DMS53 treated with DMSO at 0.1 percent for 48 hours (cell line): ENCODE results near the gene TMEM178B.

ENCODE experiments used
- DNase-seq: peaks from one replicate; lab custom pipeline; 2025; ENCODE audit not compliant: unreplicated experiment; lab: John Stamatoyannopoulos, UW

TMEM178B gene

DNA sequence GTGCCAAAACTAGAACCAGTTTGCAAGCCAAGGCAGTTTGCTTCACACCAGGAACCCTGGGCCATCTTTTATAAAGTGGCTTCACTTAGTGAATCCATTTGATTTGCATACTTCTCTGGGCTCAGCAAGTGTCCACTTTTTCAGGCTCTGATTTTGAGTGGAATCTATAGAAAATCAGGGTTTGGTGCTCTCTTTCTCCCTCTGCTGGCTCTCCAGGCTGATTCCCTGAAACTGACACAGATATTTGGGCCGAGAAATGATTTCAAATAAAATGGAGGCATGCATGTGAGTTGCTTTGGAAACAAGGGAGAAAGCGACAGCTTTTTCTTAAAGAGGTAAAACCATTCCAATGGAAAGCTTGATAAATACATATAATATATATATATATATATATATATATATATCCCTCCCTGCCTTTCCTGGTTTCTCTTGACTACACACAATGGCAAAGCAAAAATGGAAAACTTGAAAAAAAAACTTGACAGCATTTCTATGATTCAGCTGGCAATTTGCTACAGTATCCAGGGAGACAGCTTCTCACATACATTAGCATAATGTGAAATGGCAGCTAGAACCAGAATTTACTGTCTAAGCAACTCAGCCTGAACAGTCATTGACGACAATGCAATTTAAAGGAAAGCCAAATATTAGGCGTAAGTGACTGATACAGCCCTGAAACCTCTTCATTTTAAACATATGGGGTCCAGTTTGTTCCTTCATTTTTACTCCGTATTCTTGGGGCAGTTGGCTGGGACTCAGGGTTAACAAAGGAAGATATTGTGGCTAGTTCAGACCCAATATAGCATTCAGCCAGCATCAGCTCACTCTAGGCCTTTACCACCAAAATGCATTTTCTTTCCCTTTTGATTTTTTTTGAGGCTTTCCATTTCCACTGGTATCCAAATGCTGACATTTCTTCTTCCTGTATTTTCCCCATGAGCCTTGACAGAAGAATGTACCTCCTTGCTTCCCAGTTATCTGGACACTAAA lies 188.5 kb downstream of the TMEM178B start:
- no peak for DNase-seq

DNA sequence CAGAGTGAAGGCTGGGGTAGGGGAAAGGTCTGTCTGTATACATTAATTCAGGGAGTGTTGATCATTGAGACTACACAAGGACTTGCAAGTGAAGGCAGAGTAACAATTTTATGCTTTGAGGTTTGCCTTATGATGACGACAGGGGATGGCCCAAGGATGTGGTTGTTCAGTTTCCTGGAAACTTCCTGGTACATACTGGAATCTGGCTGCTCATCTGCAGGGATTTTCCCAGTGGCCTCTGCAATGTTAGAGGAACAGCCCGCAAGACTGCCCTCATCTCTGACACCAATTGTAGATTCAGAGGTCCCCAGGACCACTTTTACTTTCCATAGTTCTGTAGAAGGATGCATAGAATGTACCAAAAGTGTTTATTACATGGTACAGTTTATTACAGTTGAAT lies 189.6 kb downstream of the TMEM178B start:
- DNase-seq, result no peak

DNA sequence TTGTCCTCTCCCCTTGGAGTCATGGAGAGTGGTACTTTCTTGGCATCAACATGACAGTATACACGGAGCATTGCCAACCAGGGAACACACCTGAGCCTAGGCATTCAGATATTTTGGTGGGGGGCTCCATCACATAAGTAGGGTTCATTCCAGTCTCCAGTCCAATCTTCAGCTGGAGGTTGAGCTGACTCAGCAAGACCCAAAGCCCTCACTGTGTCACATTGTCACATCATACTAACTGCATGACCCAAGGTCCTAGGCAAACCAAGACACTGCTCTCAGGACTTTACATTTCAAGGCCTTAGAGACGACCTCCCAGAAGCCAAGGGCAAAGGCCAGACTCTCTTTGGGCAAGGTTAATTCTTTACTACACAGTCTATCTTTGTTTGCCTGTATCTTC lies 190.1 kb downstream of the TMEM178B start:
- DNase-seq, result no peak

DNA sequence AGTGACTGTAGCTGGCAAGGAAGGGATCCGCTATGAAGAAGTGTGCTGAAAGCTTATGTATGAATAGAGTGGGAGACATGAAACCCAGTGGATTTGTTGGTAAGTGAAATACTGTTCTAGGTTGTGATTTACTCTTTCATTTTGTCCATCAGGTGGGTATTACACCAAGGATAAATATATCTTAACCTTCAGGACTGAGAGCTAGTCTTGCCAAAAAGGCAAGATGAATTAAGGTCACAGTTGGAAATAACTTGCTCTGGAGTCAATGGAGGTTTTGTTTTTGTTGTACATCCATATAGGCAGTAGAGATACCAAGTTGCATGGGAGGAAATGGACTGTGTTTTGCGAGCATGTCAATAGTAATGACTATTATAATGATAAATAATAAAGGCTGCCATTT lies 190.6 kb downstream of the TMEM178B start:
- DNase-seq, result no peak

DNA sequence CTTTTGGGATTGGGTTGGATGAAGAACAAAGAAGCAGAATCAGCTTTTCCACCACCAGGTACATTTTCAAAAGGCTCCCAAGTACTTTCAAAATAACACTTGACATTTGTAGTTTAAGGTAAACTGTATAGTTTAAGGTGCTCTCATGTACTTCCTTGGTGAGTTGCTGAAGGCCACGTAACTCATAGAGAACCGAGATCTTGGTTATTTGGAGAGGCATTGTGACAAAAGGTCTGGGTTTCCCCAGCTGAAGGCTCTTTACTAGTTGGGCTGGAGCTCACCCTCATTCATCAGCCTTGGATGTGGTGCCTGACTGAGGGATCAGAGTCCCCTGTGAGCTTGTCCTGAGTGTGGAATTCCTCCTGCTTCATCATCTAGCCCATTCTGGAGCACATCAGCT lies 191.8 kb downstream of the TMEM178B start:
- no peak for DNase-seq

DNA sequence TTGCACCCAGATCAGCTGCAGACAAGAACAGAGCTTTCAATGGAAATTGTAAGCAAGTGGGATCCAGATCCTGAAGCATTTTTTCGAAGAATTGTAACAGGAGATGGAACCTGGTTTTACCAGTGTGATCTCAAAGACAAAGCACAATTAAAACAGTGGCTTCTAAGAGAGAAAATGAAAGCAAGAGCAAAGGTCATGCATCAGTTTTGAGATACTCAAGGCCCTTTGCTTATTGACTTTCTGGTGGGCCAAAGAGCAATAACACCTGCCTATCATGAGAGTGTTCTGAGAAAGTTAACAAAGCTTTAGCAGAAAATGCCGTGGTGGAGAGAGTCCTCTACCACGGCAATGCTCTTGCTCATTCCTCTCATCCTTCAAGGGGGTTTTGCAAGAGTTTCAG lies 194.8 kb downstream of the TMEM178B start:
- no peak for DNase-seq

DNA sequence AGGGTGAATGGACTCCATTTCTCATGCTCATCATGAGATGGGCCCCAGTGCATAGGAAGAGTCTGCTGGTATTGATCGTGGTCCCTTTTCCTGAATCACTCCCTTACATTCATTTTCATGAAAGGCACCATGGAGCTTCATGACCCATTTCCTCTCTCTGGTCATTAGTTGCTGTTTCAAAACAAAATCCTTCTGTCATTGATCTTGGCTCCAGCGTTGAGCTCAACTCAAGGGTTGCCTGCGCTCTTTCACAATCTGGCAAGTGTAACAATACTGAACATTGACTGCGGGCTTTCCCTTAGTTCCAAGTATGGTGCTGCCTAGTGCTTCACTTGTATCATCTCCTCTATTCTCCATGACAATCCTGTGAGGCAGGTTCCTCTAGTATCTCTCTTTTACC lies 197.6 kb downstream of the TMEM178B start:
- DNase-seq, result no peak

DNA sequence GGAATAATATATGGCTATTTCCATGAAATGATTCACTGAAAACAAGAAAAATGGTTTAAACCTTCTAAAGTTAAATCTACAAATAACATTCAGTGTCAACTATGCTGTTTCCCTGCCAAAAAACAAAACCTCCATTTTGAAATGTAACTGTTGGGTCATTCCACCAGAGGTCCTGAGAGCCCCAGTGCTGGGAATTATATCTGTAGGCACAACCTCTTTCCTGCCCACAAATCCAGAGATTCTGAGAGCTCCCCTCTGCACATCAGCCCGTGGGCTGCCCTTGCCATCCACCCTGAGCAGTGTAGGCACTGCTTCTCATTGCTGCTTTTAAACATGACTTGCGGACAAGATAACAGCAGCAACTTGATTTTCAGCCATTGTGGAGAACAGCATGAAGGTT lies 198.6 kb downstream of the TMEM178B start:
- DNase-seq, result no peak

DNA sequence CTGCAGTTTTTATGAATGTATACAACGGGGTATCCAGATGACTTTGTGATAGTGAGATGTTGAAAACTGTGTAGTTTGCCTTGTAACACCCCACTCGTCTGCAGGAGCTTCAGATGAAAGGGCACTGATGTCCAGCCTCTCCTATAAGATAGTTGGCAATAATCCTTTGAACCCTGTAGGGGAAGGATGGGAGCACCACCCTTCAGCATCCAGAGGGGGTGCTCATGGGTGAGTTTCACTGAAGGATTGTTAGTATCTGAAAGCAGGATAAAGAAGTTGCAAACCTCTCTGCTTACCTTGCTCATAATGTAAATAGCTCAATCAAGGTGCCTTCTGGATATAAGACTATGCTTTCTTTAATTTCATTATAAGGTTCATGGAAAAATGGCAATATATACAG lies 201.5 kb downstream of the TMEM178B start:
- no peak for DNase-seq

DNA sequence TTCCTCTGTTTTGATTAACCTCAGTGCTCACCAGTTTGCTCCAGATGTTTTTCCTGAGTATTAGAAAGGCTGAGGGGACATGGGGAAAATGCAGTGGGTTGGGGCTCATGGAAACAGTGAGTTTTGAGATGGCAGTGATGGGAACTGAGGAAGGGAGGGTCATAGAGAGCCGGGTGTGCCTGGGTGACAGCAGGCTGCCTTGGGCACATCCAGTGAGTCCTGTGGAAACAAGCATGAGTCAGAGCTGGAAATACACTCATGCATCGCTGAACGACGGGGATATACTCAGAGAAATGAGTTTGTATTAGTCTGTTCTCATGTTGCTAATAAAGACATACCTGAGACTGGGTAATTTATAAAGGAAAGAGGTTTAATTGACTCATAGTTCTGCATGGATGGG lies 202.2 kb downstream of the TMEM178B start:
- no peak for DNase-seq

DNA sequence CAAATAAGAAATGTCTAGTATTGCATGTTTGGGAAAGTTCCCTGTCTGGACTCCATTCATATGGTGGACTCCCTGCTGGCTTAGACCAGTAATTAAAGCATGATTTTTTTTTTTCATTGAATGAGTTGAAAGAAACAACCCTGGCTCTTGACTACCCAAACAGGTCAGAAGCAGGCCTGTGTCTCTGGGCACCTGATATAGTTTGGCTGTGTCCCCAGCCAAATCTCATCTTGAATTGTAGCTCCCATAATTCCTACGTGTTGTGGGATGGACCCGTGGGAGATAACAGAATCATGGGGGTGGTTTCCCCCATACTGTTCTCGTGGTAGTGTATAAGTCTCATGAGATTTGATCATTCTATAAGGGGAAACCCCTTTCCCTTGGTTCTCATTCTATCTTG lies 206.2 kb downstream of the TMEM178B start:
- DNase-seq, result no peak

DNA sequence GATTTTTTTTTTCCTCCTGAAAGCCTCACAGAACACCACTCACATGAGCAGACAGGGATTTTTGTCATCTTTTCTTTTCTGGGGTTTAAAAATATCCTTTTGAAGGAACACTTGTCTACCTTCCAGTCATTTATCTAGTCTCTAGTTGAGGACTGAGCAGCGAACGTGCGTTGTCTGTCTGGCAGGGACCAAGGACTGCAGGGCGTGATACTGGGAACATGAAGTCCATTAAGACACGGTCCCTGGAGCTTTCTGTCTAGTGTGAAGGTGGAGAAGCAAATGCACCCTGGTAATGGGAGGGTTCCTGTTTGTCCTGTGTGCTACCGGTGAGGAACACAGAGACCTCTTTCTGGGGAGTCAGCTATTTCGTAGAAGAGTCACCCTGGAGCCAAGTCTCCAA lies 207.4 kb downstream of the TMEM178B start:
- DNase-seq, result no peak

DNA sequence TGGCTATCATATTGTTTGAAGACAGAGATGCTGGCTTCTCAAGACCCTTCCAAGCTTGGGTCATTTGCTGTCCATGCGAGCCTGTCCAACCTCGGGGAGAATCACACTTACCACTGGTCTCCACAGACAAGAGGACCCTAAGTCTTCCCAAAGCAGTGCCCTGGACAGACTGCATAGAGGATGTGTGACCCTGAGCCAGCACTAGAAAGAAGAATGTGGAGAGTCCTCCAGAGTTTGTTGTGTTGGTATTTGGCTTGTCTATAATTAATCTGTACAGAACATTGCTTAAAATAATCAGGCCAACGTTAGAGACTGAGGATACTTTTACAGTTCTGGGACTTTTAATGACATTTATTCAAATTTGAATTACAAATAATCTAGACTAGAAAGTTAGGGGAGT lies 212.7 kb downstream of the TMEM178B start:
- no peak for DNase-seq

DNA sequence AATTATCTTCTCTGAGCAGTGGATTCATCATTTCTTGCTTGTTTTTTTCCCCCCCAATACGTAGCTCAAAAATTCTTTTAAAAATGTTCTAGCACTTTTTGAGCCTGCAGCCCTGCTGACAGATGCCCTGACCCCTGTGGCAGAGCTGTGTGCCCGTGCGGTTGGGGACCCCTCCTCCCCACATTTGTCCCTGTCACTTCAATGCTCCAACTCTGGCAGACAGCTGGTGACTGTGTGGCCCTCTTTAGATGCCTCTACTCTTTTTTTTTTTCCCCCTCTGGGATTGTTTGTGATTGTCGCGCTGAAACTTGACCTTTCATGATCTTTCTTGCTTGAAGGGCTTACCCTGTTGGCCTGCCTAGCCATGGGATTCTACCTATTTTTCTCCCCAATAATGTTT lies 214.1 kb downstream of the TMEM178B start:
- DNase-seq, result no peak

DNA sequence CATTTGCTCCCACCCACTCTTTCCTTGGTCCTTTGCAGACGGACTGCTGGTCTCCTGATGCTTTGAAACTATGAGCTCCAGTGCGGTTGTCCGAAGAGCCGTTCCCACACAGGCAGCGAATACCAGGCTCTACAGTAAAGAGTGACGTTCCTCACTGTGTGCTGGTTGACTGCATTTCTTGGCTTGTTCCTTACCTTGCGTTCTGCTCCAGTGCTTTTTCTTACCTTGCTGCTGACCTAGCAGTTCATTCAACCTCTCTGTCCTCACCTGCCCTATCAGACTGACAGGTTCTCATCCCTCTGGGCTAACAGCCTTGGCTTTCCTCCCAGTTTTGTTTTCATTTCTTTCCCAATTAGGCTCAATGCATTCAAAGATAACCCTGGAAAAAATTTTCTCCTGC lies 214.8 kb downstream of the TMEM178B start:
- no peak for DNase-seq

DNA sequence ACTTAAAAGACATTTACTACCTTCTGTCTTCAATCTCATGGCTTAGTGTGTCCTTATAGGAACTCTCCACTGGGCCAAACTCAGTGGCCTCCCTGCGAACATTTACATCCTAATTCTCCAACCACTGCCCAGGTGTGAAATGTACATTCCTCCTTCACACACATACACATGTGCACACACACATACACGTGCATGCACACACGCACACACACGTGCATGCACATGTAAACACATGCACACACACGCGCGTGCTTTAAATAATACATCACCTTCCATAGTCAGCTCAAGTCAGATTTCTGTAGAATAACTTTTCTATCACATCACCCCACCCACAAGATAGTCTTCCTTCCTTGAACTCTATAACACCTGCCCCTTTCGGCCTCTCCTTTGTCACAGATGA lies 216.5 kb downstream of the TMEM178B start:
- no peak for DNase-seq

DNA sequence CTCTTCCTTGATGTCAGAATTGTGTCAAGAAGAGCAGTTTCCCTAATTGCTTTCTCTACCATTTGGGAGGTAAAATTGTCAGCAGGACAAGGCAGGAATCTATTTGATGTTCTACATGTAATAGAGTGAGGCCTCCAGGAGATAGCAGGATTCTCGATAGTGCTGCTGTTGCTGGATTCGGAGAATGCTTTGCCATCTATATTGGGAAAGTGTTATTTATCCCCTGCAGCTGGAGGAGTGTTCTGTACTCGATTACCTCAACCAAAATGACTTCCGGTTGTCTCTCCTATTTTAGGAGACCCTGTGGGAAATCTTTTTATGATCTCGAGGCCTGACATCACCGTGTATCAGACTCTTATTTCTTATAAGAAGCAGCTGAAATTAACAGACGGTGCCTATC lies 217.1 kb downstream of the TMEM178B start:
- DNase-seq, result no peak

DNA sequence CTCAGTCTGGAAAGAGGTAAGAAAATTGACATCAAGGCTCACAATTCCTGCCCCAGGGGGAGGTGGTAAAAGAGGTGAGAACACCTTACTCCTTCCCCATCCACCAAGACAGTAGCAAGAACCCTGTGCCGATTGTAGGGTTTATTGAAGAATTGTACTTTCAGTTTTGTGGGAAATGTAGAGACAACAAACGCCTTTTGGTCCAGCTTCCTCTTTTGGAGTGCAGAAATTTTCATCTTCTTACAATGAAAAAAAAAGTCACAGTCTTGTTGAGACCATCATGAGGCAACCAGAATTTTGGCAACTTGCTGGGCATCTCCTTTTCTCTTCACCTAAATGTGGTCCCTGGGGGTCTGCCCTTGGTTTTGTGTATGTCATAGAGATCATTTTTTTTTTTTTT lies 217.7 kb downstream of the TMEM178B start:
- no peak for DNase-seq

DNA sequence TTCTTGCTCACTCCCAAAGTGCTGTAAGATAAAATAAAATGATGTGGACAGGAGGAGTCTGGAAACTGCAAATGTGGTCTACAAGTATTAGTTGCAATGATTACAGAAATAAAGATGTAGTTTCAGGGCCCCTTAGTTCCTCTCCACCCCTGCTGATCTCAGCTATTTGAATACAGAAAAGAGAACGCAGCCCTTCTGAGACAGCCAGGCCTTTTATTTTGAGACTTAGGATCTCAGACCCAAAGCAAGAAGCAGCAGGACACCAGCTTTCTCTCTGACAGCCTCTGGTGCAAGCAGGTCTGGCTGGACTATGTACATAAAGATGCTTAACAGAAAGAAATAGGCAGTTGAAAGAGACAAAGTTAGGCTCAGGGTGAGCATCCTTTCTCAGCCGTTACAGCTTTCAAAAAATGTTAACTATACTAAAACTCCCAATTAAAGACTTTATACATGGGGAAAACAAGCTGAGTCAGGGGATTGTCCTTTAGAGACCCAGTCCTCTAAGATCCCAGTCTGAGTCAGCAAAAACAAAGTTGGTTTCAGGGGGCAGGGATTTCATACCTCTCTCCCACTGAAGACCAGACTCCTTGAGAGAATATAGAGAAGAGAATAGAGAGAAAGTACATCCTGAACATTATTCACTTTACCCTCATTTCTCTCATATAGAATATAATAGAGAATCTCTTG lies 220.4 kb downstream of the TMEM178B start:
- DNase-seq, result no peak

DNA sequence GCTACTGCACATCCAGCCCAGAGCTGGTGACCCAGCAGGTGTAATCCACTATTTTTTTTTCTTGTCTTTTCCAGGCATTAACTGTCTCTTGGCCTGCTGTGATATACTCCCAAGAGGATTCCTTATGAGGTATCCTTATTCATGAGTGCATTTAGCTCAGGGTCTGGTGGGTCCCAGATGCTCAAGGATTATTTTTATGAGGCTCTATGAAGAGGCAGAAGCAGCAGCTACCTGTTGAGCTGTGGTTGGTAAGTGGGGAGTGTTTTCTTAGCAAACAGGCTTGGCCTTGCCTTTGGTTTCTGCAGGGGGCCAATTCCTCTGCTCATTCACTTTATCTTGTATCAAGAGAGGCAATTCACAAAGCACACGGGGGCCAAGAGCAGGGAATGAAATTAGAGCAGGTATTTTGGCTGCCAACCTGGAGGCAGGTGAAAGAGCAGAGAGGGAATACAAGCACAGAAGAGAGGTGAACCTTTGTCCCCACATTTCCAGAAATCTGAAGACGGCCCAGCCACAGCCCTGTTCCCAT lies 221.6 kb downstream of the TMEM178B start:
- no peak for DNase-seq

DNA sequence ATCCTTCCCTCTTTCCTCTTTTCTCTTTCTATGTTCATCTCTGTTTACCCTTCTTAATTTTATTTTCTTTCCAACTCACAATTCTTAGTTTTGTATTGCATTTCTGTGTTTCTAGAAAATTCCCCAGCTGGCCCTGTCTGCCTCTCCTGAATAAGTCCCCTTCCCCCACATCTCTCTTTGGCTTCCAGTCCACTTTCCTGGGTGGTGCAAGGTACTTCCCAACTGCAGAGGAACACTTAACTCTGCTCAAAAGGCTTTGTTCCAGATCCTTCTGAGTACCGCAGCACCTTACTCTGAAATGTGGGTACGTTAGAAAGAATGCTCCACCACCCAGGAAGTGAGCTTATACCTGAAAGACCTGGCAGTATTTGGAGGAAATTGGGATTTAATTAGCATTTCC lies 227.0 kb downstream of the TMEM178B start:
- no peak for DNase-seq

DNA sequence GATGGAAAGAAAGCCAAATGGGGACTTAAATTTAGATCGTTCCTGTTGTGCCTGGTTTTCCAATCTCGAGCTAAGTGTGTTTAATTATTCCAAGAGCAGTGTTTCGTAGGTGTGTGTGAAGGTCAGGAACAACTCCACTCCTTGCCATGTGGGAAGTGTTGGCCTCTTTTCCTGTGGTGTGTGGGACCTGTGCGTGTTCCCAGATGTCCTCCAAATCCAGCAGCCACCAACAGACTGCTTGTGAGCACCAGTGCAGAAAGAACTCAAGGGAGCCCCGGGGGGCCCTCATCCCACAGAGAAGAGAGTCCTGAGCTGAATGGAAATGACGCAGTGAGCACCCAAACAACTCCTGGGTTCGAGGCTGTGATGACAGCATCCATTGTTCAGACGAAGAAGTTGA lies 227.7 kb downstream of the TMEM178B start:
- no peak for DNase-seq
